ENCODE results near the gene FGFR2.

Gene FGFR2

GRCh38 chr10:121633056-121633455 lies 34.8 kb upstream of the FGFR2 start:
- Histone ChIP-seq H3K36me3 (ENCODE audit: control insufficient read depth in 4 of 4, insufficient read depth in 4 of 4, low read length in 3 of 4) (no peaks in the 10 kb centered on the region), H3K4me3 (ENCODE audit: control insufficient read depth in 1 of 7, extremely low read depth in 1 of 7, insufficient read depth in 4 of 7, low read depth in 2 of 7, low read length in 6 of 7) (no peak overlapping the region), H3K4me1 (ENCODE audit: control extremely low read depth in 1 of 4, control insufficient read depth in 4 of 4, insufficient read depth in 4 of 4, low read length in 3 of 4) (no peaks in the 10 kb centered on the region), H3K27me3 (replicated peaks in 2 of 5; ENCODE audit: control insufficient read depth in 4 of 5, insufficient read depth in 5 of 5, low read length in 4 of 5) (peaks cover 0 to 9% (median 0%) of the 10 kb centered on the region in 5 experiments), H3K9me3 (ENCODE audit: control extremely low read depth in 1 of 5, control insufficient read depth in 4 of 5, insufficient read depth in 2 of 5, low read depth in 1 of 5, low read length in 4 of 5) (peaks cover 0 to 4% (median 3%) of the 10 kb centered on the region in 5 experiments), H3K27ac (ENCODE audit: insufficient read depth in 1 of 2, low read depth in 1 of 2, low read length in 2 of 2, poor library complexity in 1 of 2, severe bottlenecking in 2 of 2) (no peak overlapping the region)
- ChIA-PET CTCF (no interaction called here), POLR2A (no interaction called here)
- 90% methylated on average over 4 of the region's 5 CpGs for WGBS (ENCODE audit: insufficient coverage)
- DNase-seq: no peak

GRCh38 chr10:121631365-121632029 lies 33.3 kb upstream of the FGFR2 start:
- Histone ChIP-seq H3K27ac (ENCODE audit: insufficient read depth in 1 of 2, low read depth in 1 of 2, low read length in 2 of 2, poor library complexity in 1 of 2, severe bottlenecking in 2 of 2) (no peak overlapping the region), H3K9me3 (ENCODE audit: control extremely low read depth in 1 of 5, control insufficient read depth in 4 of 5, insufficient read depth in 2 of 5, low read depth in 1 of 5, low read length in 4 of 5) (no peaks in the 10 kb centered on the region), H3K27me3 (replicated peaks in 2 of 5; ENCODE audit: control insufficient read depth in 4 of 5, insufficient read depth in 5 of 5, low read length in 4 of 5) (peaks cover 0 to 14% (median 4%) of the 10 kb centered on the region in 5 experiments), H3K36me3 (ENCODE audit: control insufficient read depth in 4 of 4, insufficient read depth in 4 of 4, low read length in 3 of 4) (no peaks in the 10 kb centered on the region), H3K4me1 (ENCODE audit: control extremely low read depth in 1 of 4, control insufficient read depth in 4 of 4, insufficient read depth in 4 of 4, low read length in 3 of 4) (no peaks in the 10 kb centered on the region), H3K4me3 (ENCODE audit: control insufficient read depth in 1 of 7, extremely low read depth in 1 of 7, insufficient read depth in 4 of 7, low read depth in 2 of 7, low read length in 6 of 7) (no peak overlapping the region)
- POLR2A ChIA-PET: no interaction called here
- no peak for DNase-seq
- CTCF ChIA-PET: no interaction called here
- 82% methylated on average over 7 of the region's 8 CpGs for WGBS (ENCODE audit: insufficient coverage)

GRCh38 chr10:121628859-121629258 lies 30.6 kb upstream of the FGFR2 start:
- no peaks in the 10 kb centered on the region for H3K9me3 ChIP-seq (ENCODE audit: control extremely low read depth in 1 of 5, control insufficient read depth in 4 of 5, insufficient read depth in 2 of 5, low read depth in 1 of 5, low read length in 4 of 5)
- no peak for DNase-seq
- peaks cover 0 to 14% (median 4%) of the 10 kb centered on the region in 5 experiments for H3K27me3 ChIP-seq (replicated peaks in 2 of 5; ENCODE audit: control insufficient read depth in 4 of 5, insufficient read depth in 5 of 5, low read length in 4 of 5)
- CTCF ChIA-PET: no interaction called here
- WGBS (ENCODE audit: insufficient coverage): 89% methylated on average over 4 of the region's 4 CpGs
- H3K4me1 ChIP-seq (ENCODE audit: control extremely low read depth in 1 of 4, control insufficient read depth in 4 of 4, insufficient read depth in 4 of 4, low read length in 3 of 4): no peaks in the 10 kb centered on the region
- POLR2A ChIA-PET: no interaction called here
- H3K27ac ChIP-seq (ENCODE audit: insufficient read depth in 1 of 2, low read depth in 1 of 2, low read length in 2 of 2, poor library complexity in 1 of 2, severe bottlenecking in 2 of 2): no peak overlapping the region
- no peaks in the 10 kb centered on the region for H3K36me3 ChIP-seq (ENCODE audit: control insufficient read depth in 4 of 4, insufficient read depth in 4 of 4, low read length in 3 of 4)
- no peak overlapping the region for H3K4me3 ChIP-seq (ENCODE audit: control insufficient read depth in 1 of 7, extremely low read depth in 1 of 7, insufficient read depth in 4 of 7, low read depth in 2 of 7, low read length in 6 of 7)

GRCh38 chr10:121627876-121628581 lies 29.8 kb upstream of the FGFR2 start:
- ChIA-PET CTCF (no interaction called here), POLR2A (no interaction called here)
- Histone ChIP-seq H3K4me1 (ENCODE audit: control extremely low read depth in 1 of 4, control insufficient read depth in 4 of 4, insufficient read depth in 4 of 4, low read length in 3 of 4) (no peaks in the 10 kb centered on the region), H3K4me3 (ENCODE audit: control insufficient read depth in 1 of 7, extremely low read depth in 1 of 7, insufficient read depth in 4 of 7, low read depth in 2 of 7, low read length in 6 of 7) (no peak overlapping the region), H3K36me3 (ENCODE audit: control insufficient read depth in 4 of 4, insufficient read depth in 4 of 4, low read length in 3 of 4) (no peaks in the 10 kb centered on the region), H3K27me3 (replicated peaks in 2 of 5; ENCODE audit: control insufficient read depth in 4 of 5, insufficient read depth in 5 of 5, low read length in 4 of 5) (peaks cover 0 to 16% (median 4%) of the 10 kb centered on the region in 5 experiments), H3K9me3 (ENCODE audit: control extremely low read depth in 1 of 5, control insufficient read depth in 4 of 5, insufficient read depth in 2 of 5, low read depth in 1 of 5, low read length in 4 of 5) (no peaks in the 10 kb centered on the region), H3K27ac (ENCODE audit: insufficient read depth in 1 of 2, low read depth in 1 of 2, low read length in 2 of 2, poor library complexity in 1 of 2, severe bottlenecking in 2 of 2) (no peak overlapping the region)
- no peak for DNase-seq
- 81% methylated on average over 14 of the region's 15 CpGs for WGBS (ENCODE audit: insufficient coverage)

- H3K27ac ChIP-seq (ENCODE audit: insufficient read depth in 1 of 2, low read depth in 1 of 2, low read length in 2 of 2, poor library complexity in 1 of 2, severe bottlenecking in 2 of 2): no peak overlapping the region
- ChIA-PET POLR2A (no interaction called here), CTCF (interaction anchor here (1.9 kb wide), 1 partner anchor 15 kb away, joined by 6 read pairs; no protein-coding TSS in a partner anchor)
- no peaks in the 10 kb centered on the region for H3K9me3 ChIP-seq (ENCODE audit: control extremely low read depth in 1 of 5, control insufficient read depth in 4 of 5, insufficient read depth in 2 of 5, low read depth in 1 of 5, low read length in 4 of 5)
- no peaks in the 10 kb centered on the region for H3K4me1 ChIP-seq (ENCODE audit: control extremely low read depth in 1 of 4, control insufficient read depth in 4 of 4, insufficient read depth in 4 of 4, low read length in 3 of 4)
- no peak overlapping the region for H3K4me3 ChIP-seq (ENCODE audit: control insufficient read depth in 1 of 7, extremely low read depth in 1 of 7, insufficient read depth in 4 of 7, low read depth in 2 of 7, low read length in 6 of 7)
- DNase-seq: no peak
- H3K36me3 ChIP-seq (ENCODE audit: control insufficient read depth in 4 of 4, insufficient read depth in 4 of 4, low read length in 3 of 4): no peaks in the 10 kb centered on the region
- H3K27me3 ChIP-seq (replicated peaks in 2 of 5; ENCODE audit: control insufficient read depth in 4 of 5, insufficient read depth in 5 of 5, low read length in 4 of 5): peaks cover 0 to 22% (median 4%) of the 10 kb centered on the region in 5 experiments
- 89% methylated on average over 11 of the region's 11 CpGs for WGBS (ENCODE audit: insufficient coverage)
These were observed 26.7 kb upstream of the FGFR2 start for GRCh38 chr10:121624836-121625486.

GRCh38 chr10:121618906-121619305 lies 20.7 kb upstream of the FGFR2 start:
- POLR2A ChIA-PET: no interaction called here
- Histone ChIP-seq H3K4me1 (ENCODE audit: control extremely low read depth in 1 of 4, control insufficient read depth in 4 of 4, insufficient read depth in 4 of 4, low read length in 3 of 4) (no peaks in the 10 kb centered on the region), H3K27me3 (replicated peaks in 2 of 5; ENCODE audit: control insufficient read depth in 4 of 5, insufficient read depth in 5 of 5, low read length in 4 of 5) (peaks cover 0 to 11% (median 0%) of the 10 kb centered on the region in 5 experiments), H3K27ac (ENCODE audit: insufficient read depth in 1 of 2, low read depth in 1 of 2, low read length in 2 of 2, poor library complexity in 1 of 2, severe bottlenecking in 2 of 2) (no peak overlapping the region), H3K36me3 (ENCODE audit: control insufficient read depth in 4 of 4, insufficient read depth in 4 of 4, low read length in 3 of 4) (no peaks in the 10 kb centered on the region), H3K4me3 (ENCODE audit: control insufficient read depth in 1 of 7, extremely low read depth in 1 of 7, insufficient read depth in 4 of 7, low read depth in 2 of 7, low read length in 6 of 7) (no peak overlapping the region), H3K9me3 (ENCODE audit: control extremely low read depth in 1 of 5, control insufficient read depth in 4 of 5, insufficient read depth in 2 of 5, low read depth in 1 of 5, low read length in 4 of 5) (peaks cover 0 to 10% (median 0%) of the 10 kb centered on the region in 5 experiments)
- no peak for DNase-seq
- WGBS (ENCODE audit: insufficient coverage): 100% methylated on average over 1 of the region's 2 CpGs
- CTCF ChIA-PET: interaction anchor here (2.2 kb wide), 1 partner anchor 10 kb away, joined by 8 read pairs; no protein-coding TSS in a partner anchor

- Histone ChIP-seq H3K9me3 (ENCODE audit: control extremely low read depth in 1 of 5, control insufficient read depth in 4 of 5, insufficient read depth in 2 of 5, low read depth in 1 of 5, low read length in 4 of 5) (peaks cover 0 to 10% (median 0%) of the 10 kb centered on the region in 5 experiments), H3K4me1 (ENCODE audit: control extremely low read depth in 1 of 4, control insufficient read depth in 4 of 4, insufficient read depth in 4 of 4, low read length in 3 of 4) (no peaks in the 10 kb centered on the region), H3K4me3 (ENCODE audit: control insufficient read depth in 1 of 7, extremely low read depth in 1 of 7, insufficient read depth in 4 of 7, low read depth in 2 of 7, low read length in 6 of 7) (no peak overlapping the region), H3K27me3 (replicated peaks in 2 of 5; ENCODE audit: control insufficient read depth in 4 of 5, insufficient read depth in 5 of 5, low read length in 4 of 5) (peaks cover 0 to 16% (median 0%) of the 10 kb centered on the region in 5 experiments), H3K36me3 (ENCODE audit: control insufficient read depth in 4 of 4, insufficient read depth in 4 of 4, low read length in 3 of 4) (no peaks in the 10 kb centered on the region), H3K27ac (ENCODE audit: insufficient read depth in 1 of 2, low read depth in 1 of 2, low read length in 2 of 2, poor library complexity in 1 of 2, severe bottlenecking in 2 of 2) (no peak overlapping the region)
- 100% methylated on average over 3 of the region's 7 CpGs for WGBS (ENCODE audit: insufficient coverage)
- no peak for DNase-seq
- ChIA-PET CTCF (interaction anchor here (2.2 kb wide), 1 partner anchor 8 kb away, joined by 8 read pairs; no protein-coding TSS in a partner anchor), POLR2A (no interaction called here)
These were observed 18.9 kb upstream of the FGFR2 start for GRCh38 chr10:121617176-121617575.
